Esophagus muscularis mucosa (tissue), 4 donors: ENCODE results near the gene TOX2. TPM values are rescaled to one million over a fixed set of nuclear protein-coding genes. Genes with fewer than 3 reads are reported as not detected.

Experiments
- DNase-seq: peaks from one replicate; pipeline ENCODE4 v3.0.0-alpha.2; 2017; ENCODE audit errors: extremely low spot score
- H3K27ac ChIP-seq, 4 donors: fragments of 200-600 bp; sonication (generic); replicated peaks in 1 of 4; 1 replicate in 3 of 4; 2 replicates in 1 of 4; pipeline ENCODE4 v1.5.1; 2016 to 2019; ENCODE audit warnings: mild to moderate bottlenecking in 1 of 4
- H3K27me3 ChIP-seq, 4 donors: fragments of 200-600 bp; sonication (generic); one replicate each; pipeline versions ENCODE4 v1.5.1 to v1.6.0; 2016 to 2019
- H3K36me3 ChIP-seq, 4 donors: fragments of 200-600 bp; sonication (generic); one replicate each; pipeline ENCODE4 v1.5.1; 2016 to 2019
- H3K4me1 ChIP-seq, 4 donors: fragments of 200-600 bp; sonication (generic); one replicate each; pipeline ENCODE4 v1.5.1; 2016 to 2019
- H3K4me3 ChIP-seq, 4 donors: fragments of 200-600 bp; sonication (generic); 1 replicate in 2 of 4; 2 replicates in 2 of 4; pipeline ENCODE4 v1.5.1; 2016 to 2019; ENCODE audit warnings: mild to moderate bottlenecking in 4 of 4, moderate library complexity in 1 of 4
- H3K9me3 ChIP-seq, 4 donors: fragments of 200-600 bp; sonication (generic); 1 replicate in 3 of 4; 2 replicates in 1 of 4; pipeline ENCODE4 v1.5.1; 2016 to 2019
- EP300 ChIP-seq: sonication (generic); formaldehyde crosslinking; IDR thresholded peaks from one replicate; pipeline ENCODE4 v1.6.1; 2017; ENCODE audit warnings: antibody characterized with exemption
- POLR2A ChIP-seq: fragments of 450-650 bp; IDR thresholded peaks from one replicate; pipeline ENCODE4 v1.6.1; 2017; ENCODE audit warnings: antibody characterized with exemption, moderate library complexity, mild to moderate bottlenecking, low read depth
- POLR2AphosphoS5 ChIP-seq, 2 donors: sonication (generic); formaldehyde crosslinking; IDR thresholded peaks; one replicate each; pipeline ENCODE4 v1.6.1; 2017; ENCODE audit warnings: antibody characterized with exemption in 2 of 2
- WGBS: methylation state at CpG from one replicate; pipeline ENCODE4 v1.1.5; 2018; 5-methylcytosine and 5-hydroxymethylcytosine counted together
- intact Hi-C: fragments of 100-400 bp; cut with DNase I; formaldehyde crosslinking; loops from one replicate; pipeline ENCODE4 v1.15.1; 2023
- total RNA-seq, 4 donors: library from RNA; depleted of rRNA; stranded (reverse); fragments of >200 nt; gene quantifications; one replicate each; pipeline versions ENCODE4 v1.1.0 to v1.2.1, GENCODE V29; 2016
- TF ChIP-seq, protein P1 (sequence below), 3 experiments: fragments of 200-600 bp in 2 of 3; fragments of 450-650 bp in 1 of 3; sonication (generic) in 2 of 3; IDR thresholded peaks; one replicate each; pipeline ENCODE4 v1.5.1; 2017 to 2019; ENCODE audit warnings: antibody characterized with exemption in 3 of 3, mild to moderate bottlenecking in 2 of 3, moderate library complexity in 1 of 3

The TOX2 gene
- total RNA-seq, 4 donors from 2014 or later, result 19.4 to 39.5 (median 32.8) TPM

DNA sequence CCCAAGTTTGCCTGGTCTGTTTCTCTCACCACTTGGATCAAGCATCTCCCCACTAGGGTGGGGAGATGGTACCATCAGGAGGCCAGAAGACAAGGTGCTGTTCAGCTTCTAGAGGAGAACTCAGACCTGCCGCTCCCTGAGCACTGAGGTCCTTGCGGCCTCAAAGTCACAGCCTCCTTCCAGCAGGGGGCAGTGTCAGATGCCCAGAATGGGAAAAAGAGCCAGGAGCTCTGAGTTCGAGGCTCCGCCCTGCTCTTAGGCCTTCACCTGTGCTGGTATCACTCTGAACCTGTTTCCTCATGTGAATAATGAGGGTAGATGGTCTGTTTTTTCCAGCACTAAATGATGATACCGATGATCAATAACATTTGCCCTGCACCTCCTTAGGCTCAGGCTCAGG is 68.7 kb downstream of the TOX2 start:
- H3K36me3 ChIP-seq, result peaks cover 0 to 5% (median 0%) of the 10 kb centered on the region in 4 donors
- 91% methylated on average over 5 of the region's 5 CpGs for WGBS
- no peak overlapping the region for H3K4me3 ChIP-seq
- H3K27me3 ChIP-seq, result no peaks in the 10 kb centered on the region
- H3K27ac ChIP-seq, result no peak overlapping the region
- no peak for TF ChIP-seq EP300
- TF ChIP-seq, protein P1, sequence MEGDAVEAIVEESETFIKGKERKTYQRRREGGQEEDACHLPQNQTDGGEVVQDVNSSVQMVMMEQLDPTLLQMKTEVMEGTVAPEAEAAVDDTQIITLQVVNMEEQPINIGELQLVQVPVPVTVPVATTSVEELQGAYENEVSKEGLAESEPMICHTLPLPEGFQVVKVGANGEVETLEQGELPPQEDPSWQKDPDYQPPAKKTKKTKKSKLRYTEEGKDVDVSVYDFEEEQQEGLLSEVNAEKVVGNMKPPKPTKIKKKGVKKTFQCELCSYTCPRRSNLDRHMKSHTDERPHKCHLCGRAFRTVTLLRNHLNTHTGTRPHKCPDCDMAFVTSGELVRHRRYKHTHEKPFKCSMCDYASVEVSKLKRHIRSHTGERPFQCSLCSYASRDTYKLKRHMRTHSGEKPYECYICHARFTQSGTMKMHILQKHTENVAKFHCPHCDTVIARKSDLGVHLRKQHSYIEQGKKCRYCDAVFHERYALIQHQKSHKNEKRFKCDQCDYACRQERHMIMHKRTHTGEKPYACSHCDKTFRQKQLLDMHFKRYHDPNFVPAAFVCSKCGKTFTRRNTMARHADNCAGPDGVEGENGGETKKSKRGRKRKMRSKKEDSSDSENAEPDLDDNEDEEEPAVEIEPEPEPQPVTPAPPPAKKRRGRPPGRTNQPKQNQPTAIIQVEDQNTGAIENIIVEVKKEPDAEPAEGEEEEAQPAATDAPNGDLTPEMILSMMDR (IDR thresholded peaks at IDR 0.05), result peak; percentile 20 to 26 (median 22)
- intact Hi-C loops, result no loop called here
- no peaks in the 10 kb centered on the region for H3K9me3 ChIP-seq
- no peak for DNase-seq
- peaks cover 0 to 10% (median 0%) of the 10 kb centered on the region in 4 donors for H3K4me1 ChIP-seq

DNA sequence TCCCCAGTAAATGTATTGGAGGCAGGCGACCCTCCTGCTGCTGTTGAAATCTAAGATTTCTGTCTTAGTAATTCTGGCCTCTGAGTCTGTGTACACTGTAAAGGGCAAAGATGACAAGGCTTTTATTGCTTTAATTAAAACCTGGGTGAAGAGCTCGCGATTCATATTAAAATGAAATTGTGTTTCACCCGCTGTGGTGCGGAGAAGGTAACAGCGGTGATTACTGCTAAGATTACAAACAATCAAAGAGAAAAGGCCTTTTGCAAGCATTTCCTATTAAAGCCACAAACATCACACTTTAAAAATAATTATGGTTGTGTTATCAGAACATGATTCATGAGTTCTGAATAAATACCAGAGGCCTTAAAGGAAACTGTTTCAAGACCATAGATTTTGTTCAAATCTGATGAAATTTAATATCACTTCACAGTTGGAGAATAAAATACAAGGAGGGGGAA is 69.3 kb downstream of the TOX2 start:
- Histone ChIP-seq H3K36me3 (peaks cover 0 to 5% (median 0%) of the 10 kb centered on the region in 4 donors), H3K4me3 (no peak overlapping the region), H3K27me3 (no peaks in the 10 kb centered on the region), H3K4me1 (peaks cover 0 to 10% (median 0%) of the 10 kb centered on the region in 4 donors), H3K27ac (no peak overlapping the region), H3K9me3 (no peaks in the 10 kb centered on the region)
- intact Hi-C loops, result no loop called here
- TF ChIP-seq POLR2AphosphoS5 (IDR thresholded peaks at IDR 0.05), result no peak
- TF ChIP-seq, protein P1 (IDR thresholded peaks at IDR 0.05), result no peak
- no peak for TF ChIP-seq EP300
- TF ChIP-seq POLR2A, result no peak
- WGBS, result 93% methylated on average over 6 of the region's 6 CpGs
- DNase-seq, result no peak

DNA sequence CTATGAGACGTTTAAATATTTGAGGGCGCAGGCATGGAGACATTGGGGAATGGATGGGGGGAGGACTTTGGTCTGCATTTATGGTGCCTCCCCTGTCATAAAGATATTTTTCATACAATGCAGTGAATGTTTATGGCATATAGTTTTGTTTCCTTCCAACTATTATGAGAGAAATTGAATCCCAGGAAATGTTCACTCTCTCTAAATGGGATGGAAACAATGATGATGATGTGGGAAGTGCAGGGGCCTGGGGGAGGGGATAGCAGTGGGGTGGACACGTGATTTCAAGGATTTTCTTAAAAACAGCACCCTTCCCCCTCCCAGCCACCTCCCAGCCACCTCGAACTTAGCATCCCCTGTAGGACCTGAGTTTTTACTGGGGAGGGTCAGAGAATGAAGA is 69.9 kb downstream of the TOX2 start:
- intact Hi-C loops, result no loop called here
- Histone ChIP-seq H3K27me3 (no peaks in the 10 kb centered on the region), H3K4me1 (peaks cover 0 to 10% (median 0%) of the 10 kb centered on the region in 4 donors), H3K9me3 (no peaks in the 10 kb centered on the region), H3K27ac (no peak overlapping the region), H3K4me3 (no peak overlapping the region), H3K36me3 (peaks cover 0 to 5% (median 0%) of the 10 kb centered on the region in 4 donors)
- WGBS, result 62% methylated on average over 4 of the region's 4 CpGs
- no peak for TF ChIP-seq EP300
- TF ChIP-seq, protein P1 (IDR thresholded peaks at IDR 0.05), result no peak
- TF ChIP-seq POLR2A, result no peak
- no peak for TF ChIP-seq POLR2AphosphoS5 (IDR thresholded peaks at IDR 0.05)
- DNase-seq, result no peak

DNA sequence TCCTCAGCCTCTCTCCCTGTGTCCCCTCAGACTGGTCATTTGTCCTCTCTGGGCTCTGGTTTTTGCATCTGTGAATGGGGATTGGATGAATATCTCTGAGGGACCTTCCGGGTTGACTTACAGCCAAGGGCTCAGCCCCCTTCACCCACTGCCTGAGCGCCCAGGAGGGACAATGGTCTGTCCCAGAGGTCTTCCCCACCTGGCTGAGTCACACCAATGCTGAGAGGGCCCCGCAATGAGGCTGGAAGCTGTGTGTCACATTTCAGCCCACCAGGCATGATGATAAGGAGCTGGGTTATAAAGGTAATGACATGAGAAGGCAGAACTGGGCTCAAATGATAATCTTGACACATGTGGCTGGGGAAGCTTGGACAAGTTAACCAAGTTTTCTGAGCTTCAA is 70.5 kb downstream of the TOX2 start:
- Histone ChIP-seq H3K27me3 (no peaks in the 10 kb centered on the region), H3K9me3 (no peaks in the 10 kb centered on the region), H3K36me3 (peaks cover 0 to 5% (median 0%) of the 10 kb centered on the region in 4 donors), H3K4me3 (no peak overlapping the region), H3K27ac (no peak overlapping the region), H3K4me1 (peaks cover 0 to 10% (median 0%) of the 10 kb centered on the region in 4 donors)
- TF ChIP-seq EP300, result no peak
- TF ChIP-seq, protein P1 (IDR thresholded peaks at IDR 0.05), result no peak
- no peak for TF ChIP-seq POLR2AphosphoS5 (IDR thresholded peaks at IDR 0.05)
- no peak for TF ChIP-seq POLR2A
- 78% methylated on average over 3 of the region's 3 CpGs for WGBS
- intact Hi-C loops, result no loop called here
- no peak for DNase-seq
